ENCODE results near the gene TBX20. TPM values are rescaled to one million over a fixed set of nuclear protein-coding genes. Genes with fewer than 3 reads are reported as not detected.
A peak's percentile ranks its signal among the peaks of the same experiment; 100 is the strongest.

Gene TBX20
- total and polyA plus RNA-seq, 9 of the 15 experiments (the other 6 are each of a cell fraction or from before 2014, with no cell fraction given) = not detected

- Histone ChIP-seq H2AFZ (ENCODE audit: low read depth, low read length) (no peak overlapping the region), H3K36me3 (ENCODE audit: control insufficient read depth, insufficient read depth, low read length) (no peaks in the 10 kb centered on the region), H3K9me1 (ENCODE audit: control insufficient read depth, insufficient read depth, low read length) (no peaks in the 10 kb centered on the region), H3K9ac (ENCODE audit: insufficient read depth in 1 of 2, low read depth in 2 of 2, low read length in 2 of 2) (no peak overlapping the region), H3K79me2 (ENCODE audit: control insufficient read depth, insufficient read depth, low read length) (no peaks in the 10 kb centered on the region), H3K27ac (ENCODE audit: extremely low read depth, low read depth, low read length) (no peak overlapping the region), H3K4me2 (ENCODE audit: insufficient read depth, low read length) (no peak overlapping the region), H3K4me1 (replicated peaks in 1 of 2; ENCODE audit: control insufficient read depth in 2 of 2, insufficient read depth in 2 of 2, low read length in 2 of 2) (peaks cover 0 to 15% of the 10 kb centered on the region in 2 experiments; a peak in 2 of 5 replicates), H3K9me3 (replicated peaks; ENCODE audit: control insufficient read depth, insufficient read depth, low read depth, low read length) (no peaks in the 10 kb centered on the region), H3K27me3 (ENCODE audit: control insufficient read depth in 2 of 2, insufficient read depth in 2 of 2, low read length in 2 of 2) (peaks cover 23 to 34% of the 10 kb centered on the region in 2 experiments; a peak in 4 of 5 replicates), H4K20me1 (replicated peaks; ENCODE audit: control insufficient read depth, insufficient read depth, low read length) (no peaks in the 10 kb centered on the region), H3K4me3 (no peak overlapping the region)
- ChIA-PET CTCF (ENCODE audit: low intra/inter-chr PET ratio) (no interaction called here), POLR2A (no interaction called here)
- ATAC-seq = no peak
- no peak for TF ChIP-seq CXXC5 (CRISPR knock-in tag; IDR thresholded peaks at IDR 0.05)
- no peak for TF ChIP-seq ETS1 (conservative IDR thresholded peaks at IDR 0.05; ENCODE audit: control insufficient read depth, low read depth, low read length)
- TF ChIP-seq HSF4 (CRISPR knock-in tag; IDR thresholded peaks at IDR 0.05; ENCODE audit: borderline replicate concordance) = no peak
- TF ChIP-seq YY1 (IDR thresholded peaks at IDR 0.05; ENCODE audit: borderline replicate concordance in 1 of 3, control insufficient read depth in 1 of 3, extremely low read depth in 1 of 3, insufficient read depth in 3 of 3, insufficient read length in 1 of 3, insufficient replicate concordance in 2 of 3, low read depth in 1 of 3, low read length in 2 of 3) = no peak
- no peak for TF ChIP-seq E2F4 (CRISPR knock-in tag; IDR thresholded peaks at IDR 0.05; ENCODE audit: low read depth)
- TF ChIP-seq ZNF12 (CRISPR knock-in tag; IDR thresholded peaks at IDR 0.05) = no peak
- TF ChIP-seq ZNF75A (CRISPR knock-in tag; IDR thresholded peaks at IDR 0.05) = no peak
- TF ChIP-seq SMARCA5 (IDR thresholded peaks at IDR 0.05) = no peak
- no peak for FAIRE-seq
- in situ Hi-C loops (cut with MboI) (no loop called here), intact Hi-C loops (cut with micrococcal nuclease) (no loop called here)
- peak in 1 of 4 experiments; percentile 1 for DNase-seq (ENCODE audit: extremely low read depth in 1 of 4, low spot score in 3 of 4)
- 0% methylated on average over 5 of the region's 5 CpGs for WGBS (ENCODE audit: insufficient coverage, low coverage, missing lambda C conversion rate)
- no TSS peak for BruUV-seq (replicated peaks)
Measured at GRCh38 chr7:35251606-35252310, 2.1 kb downstream of the TBX20 start.

Data from K562 (cell line).